Activated CD4-positive, alpha-beta T cell treated with anti-CD3 and anti-CD28 coated beads, Interleukin-2, amount 10 ng/mL, durations not matched to agents 7 days and 5 days (primary cell): ENCODE results near the gene ZNF235. TPM values are rescaled to one million over a fixed set of nuclear protein-coding genes. Genes with fewer than 3 reads are reported as not detected.
"Not testable (repeated sequence)": the region's sequence is repeated elsewhere in the genome, so short reads cannot be mapped to it uniquely, and the experiment has no call there.

Experiments
- CTCF ChIA-PET: fragments of 350-600 bp; sonication (Branson Sonifier 250); formaldehyde crosslinking; loops from one replicate; lab custom pipeline; 2021; ENCODE audit warnings: antibody characterized with exemption; lab: Charles Lee
- POLR2A ChIA-PET: fragments of 350-600 bp; sonication (Branson Sonifier 250); formaldehyde crosslinking; loops from one replicate; lab custom pipeline; 2021; ENCODE audit warnings: antibody characterized with exemption; lab: Charles Lee
- DNase-seq: peaks from one replicate; pipeline ENCODE4 v3.0.0-alpha.2; 2020
- H3K27ac Mint-ChIP-seq: one replicate; pipeline ENCODE4 v1.8.0; 2021; ENCODE audit warnings: mild to moderate bottlenecking, moderate library complexity, mixed read lengths
- H3K27me3 Mint-ChIP-seq: one replicate; pipeline ENCODE4 v1.8.0; 2021; ENCODE audit warnings: mixed read lengths
- H3K36me3 Mint-ChIP-seq: one replicate; pipeline ENCODE4 v1.8.0; 2021; ENCODE audit warnings: low read depth, mixed read lengths
- H3K4me1 Mint-ChIP-seq: one replicate; pipeline ENCODE4 v1.8.0; 2021; ENCODE audit warnings: mixed read lengths
- H3K4me3 Mint-ChIP-seq: one replicate; pipeline ENCODE4 v1.8.0; 2021; ENCODE audit warnings: mild to moderate bottlenecking, moderate library complexity, mixed read lengths
- H3K9me3 Mint-ChIP-seq: one replicate; pipeline ENCODE4 v1.8.0; 2021; ENCODE audit warnings: mixed read lengths
- total RNA-seq, 2 experiments: library from RNA; stranded (reverse); gene quantifications; one replicate each; pipeline ENCODE4 v1.2.3, GENCODE V29; 2021

ZNF235 gene
- total RNA-seq, 2 experiments from 2014 or later = 4.9 to 5.5 TPM

DNA sequence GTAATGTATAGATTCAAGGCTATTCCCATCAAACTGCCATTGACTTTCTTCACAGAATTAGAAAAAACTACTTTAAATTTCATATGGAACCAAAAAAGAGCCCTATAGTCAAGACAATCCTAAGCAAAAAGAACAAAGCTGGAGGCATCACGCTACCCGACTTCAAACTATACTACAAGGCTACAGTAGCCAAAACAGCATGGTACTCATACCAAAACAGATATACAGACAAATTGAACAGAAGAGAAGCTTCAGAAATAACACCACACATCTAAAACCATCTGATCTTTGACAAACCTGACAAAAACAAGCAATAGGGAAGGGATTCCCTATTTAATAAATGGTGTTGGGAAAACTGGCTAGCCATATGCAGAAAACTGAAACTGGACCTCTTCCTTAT lies 52.5 kb downstream of the ZNF235 start:
- H3K27me3 Mint-ChIP-seq, DNase-seq, H3K27ac Mint-ChIP-seq, CTCF ChIA-PET, POLR2A ChIA-PET, H3K4me3 Mint-ChIP-seq, H3K4me1 Mint-ChIP-seq: not testable (repeated sequence)
- Mint-ChIP-seq H3K9me3 (peaks cover 72% of the 10 kb centered on the region), H3K36me3 (peaks cover 29% of the 10 kb centered on the region)

DNA sequence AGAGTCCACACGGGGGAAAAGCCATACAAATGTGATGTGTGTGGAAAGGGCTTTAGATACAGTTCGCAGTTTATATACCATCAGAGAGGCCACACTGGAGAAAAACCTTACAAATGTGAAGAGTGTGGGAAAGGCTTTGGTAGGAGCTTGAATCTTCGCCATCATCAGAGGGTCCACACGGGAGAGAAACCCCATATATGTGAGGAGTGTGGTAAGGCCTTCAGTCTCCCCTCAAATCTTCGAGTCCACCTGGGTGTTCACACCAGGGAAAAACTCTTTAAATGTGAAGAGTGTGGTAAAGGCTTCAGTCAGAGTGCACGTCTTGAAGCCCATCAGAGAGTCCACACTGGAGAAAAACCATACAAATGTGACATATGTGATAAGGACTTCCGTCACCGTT lies 68.4 kb downstream of the ZNF235 start:
- Mint-ChIP-seq H3K27ac (no peak overlapping the region), H3K27me3 (no peaks in the 10 kb centered on the region), H3K9me3 (peaks cover 57% of the 10 kb centered on the region), H3K4me3 (no peak overlapping the region), H3K36me3 (peaks cover 66% of the 10 kb centered on the region), H3K4me1 (no peaks in the 10 kb centered on the region)
- POLR2A ChIA-PET = no interaction called here
- DNase-seq = no peak
- CTCF ChIA-PET = interaction anchor here (1.8 kb wide), 1 partner anchor 52 kb away, joined by 4 read pairs; no protein-coding TSS in a partner anchor

Other genes starting within 250 kb of the ZNF235 start
- gene ZNF284, start 232.9 kb downstream of the ZNF235 start, total RNA-seq = 1 to 10 TPM; 2.1 to 2.2 TPM
- gene ZNF224, start 210.7 kb downstream of the ZNF235 start, total RNA-seq = 10 to 100 TPM; 33.4 to 36.5 TPM
- 1 to 10 TPM; 2.4 to 3.7 TPM for gene ZNF225, start 191.6 kb downstream of the ZNF235 start, total RNA-seq
- gene ZNF234, start 163.5 kb downstream of the ZNF235 start, total RNA-seq = 10 to 100 TPM; 12.1 to 12.9 TPM
- 10 to 100 TPM; 18.4 to 20.4 TPM for gene ZNF226, start 139.9 kb downstream of the ZNF235 start, total RNA-seq
- 10 to 100 TPM; 29.8 to 30.7 TPM for gene ZNF227, start 92.5 kb downstream of the ZNF235 start, total RNA-seq
- gene ZNF233, start 45.1 kb downstream of the ZNF235 start, total RNA-seq = under 1 TPM; 0.69 to 0.85 TPM
- gene ZNF112, start 51.7 kb upstream of the ZNF235 start, total RNA-seq = not detected
- gene ZNF285, start 96.6 kb upstream of the ZNF235 start, total RNA-seq = 1 to 10 TPM; 1.4 to 2.2 TPM
- under 1 TPM; 0.60 to 0.77 TPM for gene ZNF229, start 143.4 kb upstream of the ZNF235 start, total RNA-seq
- 10 to 100 TPM in 1 of 2 experiments, 1 to 10 TPM in 1; 9.6 to 11.7 TPM for gene ZNF180, start 195.5 kb upstream of the ZNF235 start, total RNA-seq
- gene CEACAM20, start 224.7 kb upstream of the ZNF235 start, total RNA-seq = not detected